Esophagus squamous epithelium (tissue), 4 donors: ENCODE data around the gene KRTAP17-1.

Experiments
- CTCF ChIP-seq, 6 experiments: fragments of 450-650 bp in 4 of 6; fragments of 200-600 bp in 2 of 6; sonication (generic) in 2 of 6; IDR thresholded peaks; one replicate each; pipeline ENCODE4 v1.5.1; 2016 to 2019; ENCODE audit warnings: antibody characterized with exemption in 6 of 6, mild to moderate bottlenecking in 4 of 6, moderate library complexity in 4 of 6
- POLR2A ChIP-seq, 4 donors: fragments of 450-650 bp; IDR thresholded peaks; one replicate each; pipeline ENCODE4 v1.6.1; 2017; ENCODE audit warnings: antibody characterized with exemption in 4 of 4, mild to moderate bottlenecking in 4 of 4, moderate library complexity in 3 of 4

GRCh38 chr17:41322903-41323895, 7.7 kb upstream of the KRTAP17-1 start:
- TF ChIP-seq CTCF (IDR thresholded peaks at IDR 0.05) = no peak
- no peak for TF ChIP-seq POLR2A (IDR thresholded peaks at IDR 0.05)
